ENCODE data around the gene MCUB. TPM values are rescaled to one million over a fixed set of nuclear protein-coding genes. Genes with fewer than 3 reads are reported as not detected.

The MCUB gene
- total RNA-seq, 1 donor from 2014 or later, result 105 TPM

GRCh38 chr4:109665783-109666485, 105.9 kb downstream of the MCUB start:
- no peak for DNase-seq (ENCODE audit: low read depth)
- TF ChIP-seq CTCF (conservative IDR thresholded peaks at IDR 0.05; ENCODE audit: low read depth, low read length), result no peak
- H3K4me3 ChIP-seq (ENCODE audit: low read depth, low read length), result no peak overlapping the region

GRCh38 chr4:109671350-109671749, 111.3 kb downstream of the MCUB start:
- no peak for DNase-seq (ENCODE audit: low read depth)
- TF ChIP-seq CTCF (conservative IDR thresholded peaks at IDR 0.05; ENCODE audit: low read depth, low read length), result no peak
- H3K4me3 ChIP-seq (ENCODE audit: low read depth, low read length), result no peak overlapping the region

- no peak overlapping the region for H3K4me3 ChIP-seq (ENCODE audit: low read depth, low read length)
- no peak for DNase-seq (ENCODE audit: low read depth)
- no peak for TF ChIP-seq CTCF (conservative IDR thresholded peaks at IDR 0.05; ENCODE audit: low read depth, low read length)
Observed at GRCh38 chr4:109672169-109672930, 112.3 kb downstream of the MCUB start.

- no peak overlapping the region for H3K4me3 ChIP-seq (ENCODE audit: low read depth, low read length)
- TF ChIP-seq CTCF (conservative IDR thresholded peaks at IDR 0.05; ENCODE audit: low read depth, low read length), result no peak
- no peak for DNase-seq (ENCODE audit: low read depth)
Observed at GRCh38 chr4:109673303-109673702, 113.3 kb downstream of the MCUB start.

GRCh38 chr4:109675181-109675580, 115.1 kb downstream of the MCUB start:
- no peak for TF ChIP-seq CTCF (conservative IDR thresholded peaks at IDR 0.05; ENCODE audit: low read depth, low read length)
- no peak for DNase-seq (ENCODE audit: low read depth)
- no peak overlapping the region for H3K4me3 ChIP-seq (ENCODE audit: low read depth, low read length)

- DNase-seq (ENCODE audit: low read depth), result no peak
- H3K4me3 ChIP-seq (ENCODE audit: low read depth, low read length), result no peak overlapping the region
Observed at GRCh38 chr4:109675843-109676242, 115.8 kb downstream of the MCUB start.

More at GRCh38 chr4:109675843-109676242, 115.8 kb downstream of the MCUB start:
- no peak for TF ChIP-seq CTCF (conservative IDR thresholded peaks at IDR 0.05; ENCODE audit: low read depth, low read length)

Data from epithelial cell of proximal tubule (primary cell).